ENCODE data around the gene SLIT3. TPM values are rescaled to one million over a fixed set of nuclear protein-coding genes. Genes with fewer than 3 reads are reported as not detected.

SLIT3 gene
- total RNA-seq, 1 experiment from 2014 or later, result 0.92 TPM

DNA sequence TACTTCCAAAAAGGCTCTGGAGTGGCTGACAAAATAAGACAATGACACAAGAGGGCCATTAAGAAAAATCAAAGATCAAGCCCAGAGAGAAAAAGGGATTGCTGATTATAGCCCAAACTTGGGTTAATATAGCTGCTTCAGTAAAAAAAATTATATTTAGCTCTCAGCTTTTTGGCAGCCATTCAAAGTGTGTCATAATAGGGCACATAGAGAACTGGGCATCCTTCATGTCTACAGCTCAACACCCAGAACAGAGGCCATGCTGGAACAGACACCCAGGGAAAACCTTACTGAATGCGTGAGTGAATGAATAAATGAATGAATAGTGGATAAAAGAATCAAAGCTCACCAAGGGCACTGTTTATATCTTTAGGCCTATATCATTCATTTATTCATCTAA lies 110.1 kb downstream of the SLIT3 start:
- Histone ChIP-seq H4K20me1 (ENCODE audit: control insufficient read depth, insufficient read depth, insufficient read length) (no peaks in the 10 kb centered on the region), H4K91ac (ENCODE audit: insufficient read length, low read depth, low read length) (no peak overlapping the region), H3K4me2 (ENCODE audit: insufficient read depth, insufficient read length, low read length) (no peak overlapping the region), H3K9me3 (ENCODE audit: control insufficient read depth, low read depth, low read length) (no peaks in the 10 kb centered on the region), H2BK20ac (ENCODE audit: low read depth, low read length, poor library complexity, severe bottlenecking) (no peak overlapping the region), H3K79me1 (ENCODE audit: insufficient read depth, low read depth, low read length, poor library complexity, severe bottlenecking) (no peaks in the 10 kb centered on the region), H2BK5ac (ENCODE audit: insufficient read length, low read length) (no peak overlapping the region), H2BK120ac (ENCODE audit: low read depth, low read length, poor library complexity, severe bottlenecking) (no peak overlapping the region), H3K9ac (ENCODE audit: extremely low read depth, insufficient read length, low read length) (no peak overlapping the region), H3K79me2 (ENCODE audit: insufficient read depth, low read length) (no peaks in the 10 kb centered on the region), H4K8ac (replicated peaks; ENCODE audit: insufficient read length, low read depth, low read length) (no peak overlapping the region), H3K4me1 (ENCODE audit: insufficient read depth, low read length) (no peaks in the 10 kb centered on the region; the same call in 1 of the 2 replicates), H3K23me2 (ENCODE audit: insufficient read length, low read depth, low read length, poor library complexity, severe bottlenecking) (no peaks in the 10 kb centered on the region), H2BK12ac (ENCODE audit: insufficient read length, low read depth, low read length) (no peak overlapping the region), H3K23ac (ENCODE audit: insufficient read length, low read depth, low read length) (no peak overlapping the region), H2AK5ac (ENCODE audit: insufficient read length, low read length) (no peak overlapping the region), H3K4ac (ENCODE audit: low read depth, low read length) (no peak overlapping the region), H4K5ac (ENCODE audit: insufficient read length, low read depth, low read length) (no peak overlapping the region), H2BK15ac (ENCODE audit: low read depth, low read length) (no peak overlapping the region), H3K14ac (ENCODE audit: insufficient read depth, low read length) (no peak overlapping the region), H3K18ac (ENCODE audit: insufficient read length, low read depth, low read length) (no peak overlapping the region), H3T11ph (ENCODE audit: low read length) (no peak overlapping the region), H3K27me3 (ENCODE audit: insufficient read depth, low read length) (no peaks in the 10 kb centered on the region), H3K56ac (ENCODE audit: insufficient read length, low read depth, low read length) (no peak overlapping the region), H3K27ac (ENCODE audit: insufficient read length, low read depth, low read length) (no peak overlapping the region), H2AFZ (ENCODE audit: low read length) (no peak overlapping the region)
- Mint-ChIP-seq H3K9me3 (no peaks in the 10 kb centered on the region), H3K27ac (no peak overlapping the region), H3K36me3 (ENCODE audit: insufficient read depth in 1 of 3, low read depth in 3 of 3) (no peaks in the 10 kb centered on the region), H3K4me3 (no peak overlapping the region), H3K4me1 (peaks cover 2 to 3% of the 10 kb centered on the region in 2 experiments), H3K27me3 (ENCODE audit: low read depth) (peaks cover 17% of the 10 kb centered on the region)
- TF ChIP-seq, protein P1, sequence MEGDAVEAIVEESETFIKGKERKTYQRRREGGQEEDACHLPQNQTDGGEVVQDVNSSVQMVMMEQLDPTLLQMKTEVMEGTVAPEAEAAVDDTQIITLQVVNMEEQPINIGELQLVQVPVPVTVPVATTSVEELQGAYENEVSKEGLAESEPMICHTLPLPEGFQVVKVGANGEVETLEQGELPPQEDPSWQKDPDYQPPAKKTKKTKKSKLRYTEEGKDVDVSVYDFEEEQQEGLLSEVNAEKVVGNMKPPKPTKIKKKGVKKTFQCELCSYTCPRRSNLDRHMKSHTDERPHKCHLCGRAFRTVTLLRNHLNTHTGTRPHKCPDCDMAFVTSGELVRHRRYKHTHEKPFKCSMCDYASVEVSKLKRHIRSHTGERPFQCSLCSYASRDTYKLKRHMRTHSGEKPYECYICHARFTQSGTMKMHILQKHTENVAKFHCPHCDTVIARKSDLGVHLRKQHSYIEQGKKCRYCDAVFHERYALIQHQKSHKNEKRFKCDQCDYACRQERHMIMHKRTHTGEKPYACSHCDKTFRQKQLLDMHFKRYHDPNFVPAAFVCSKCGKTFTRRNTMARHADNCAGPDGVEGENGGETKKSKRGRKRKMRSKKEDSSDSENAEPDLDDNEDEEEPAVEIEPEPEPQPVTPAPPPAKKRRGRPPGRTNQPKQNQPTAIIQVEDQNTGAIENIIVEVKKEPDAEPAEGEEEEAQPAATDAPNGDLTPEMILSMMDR (conservative IDR thresholded peaks at IDR 0.05), result no peak
- no peak for DNase-seq
- no CpG with 5 or more reads among the region's 1 CpG for WGBS (ENCODE audit: extremely low coverage, insufficient read length, low lambda C conversion rate)
